ENCODE data around the gene MED19. TPM values are rescaled to one million over a fixed set of nuclear protein-coding genes. Genes with fewer than 3 reads are reported as not detected.
"Not testable (repeated sequence)": the region's sequence is repeated elsewhere in the genome, so short reads cannot be mapped to it uniquely, and the experiment has no call there.

MED19 gene
- total RNA-seq, 4 donors from 2014 or later = 8.0 to 21.2 (median 9.8) TPM

- H3K27ac ChIP-seq = no peak overlapping the region
- peaks cover 0 to 26% (median 2%) of the 10 kb centered on the region in 3 donors for H3K36me3 ChIP-seq
- TF ChIP-seq POLR2A (IDR thresholded peaks at IDR 0.05) (no peak), CTCF (IDR thresholded peaks at IDR 0.05) (no peak)
- H3K9me3 ChIP-seq = no peaks in the 10 kb centered on the region
- H3K4me3 ChIP-seq = no peak overlapping the region
- intact Hi-C loops (cut with DNase I) = no loop called here
- DNase-seq = no peak
- H3K4me1 ChIP-seq = peaks cover 24 to 46% (median 28%) of the 10 kb centered on the region in 3 donors
- no peaks in the 10 kb centered on the region for H3K27me3 ChIP-seq
- 89 to 91% methylated on average over 4 to 5 of the region's 5 CpGs for WGBS, 2 donors
These were observed 2.1 kb downstream of the MED19 start for GRCh38 chr11:57709802-57710367.

- Histone ChIP-seq H3K36me3 (peaks cover 5 to 69% (median 13%) of the 10 kb centered on the region in 3 donors), H3K4me1 (peaks cover 2 to 13% (median 4%) of the 10 kb centered on the region in 3 donors)
- H3K9me3 ChIP-seq; intact Hi-C loops (cut with DNase I); DNase-seq; H3K27ac ChIP-seq; H3K4me3 ChIP-seq; H3K27me3 ChIP-seq: not testable (repeated sequence)
- 90 to 93% methylated on average over 8 of the region's 8 CpGs for WGBS, 2 donors
These were observed 6.6 kb downstream of the MED19 start for GRCh38 chr11:57705432-57705831.

- intact Hi-C loops (cut with DNase I) = no loop called here
- no peak for TF ChIP-seq POLR2A (IDR thresholded peaks at IDR 0.05)
- TF ChIP-seq CTCF (IDR thresholded peaks at IDR 0.05) = no peak
- Histone ChIP-seq H3K4me1 (peaks cover 0 to 8% (median 3%) of the 10 kb centered on the region in 3 donors), H3K27me3 (no peaks in the 10 kb centered on the region), H3K27ac (no peak overlapping the region), H3K9me3 (no peaks in the 10 kb centered on the region), H3K4me3 (no peak overlapping the region), H3K36me3 (peaks cover 7 to 74% (median 16%) of the 10 kb centered on the region in 3 donors)
- no peak for DNase-seq
- WGBS, 2 donors = 83 to 93% methylated on average over 6 of the region's 6 CpGs
These were observed 7.1 kb downstream of the MED19 start for GRCh38 chr11:57704932-57705331.

GRCh38 chr11:57703341-57703740, 8.7 kb downstream of the MED19 start:
- H3K4me3 ChIP-seq = no peak overlapping the region
- H3K9me3 ChIP-seq = no peaks in the 10 kb centered on the region
- TF ChIP-seq POLR2A (IDR thresholded peaks at IDR 0.05) = no peak
- TF ChIP-seq CTCF (IDR thresholded peaks at IDR 0.05) = no peak
- H3K27ac ChIP-seq = peak overlapping the region in 1 of 4 donors; percentile 39
- intact Hi-C loops (cut with DNase I) = no loop called here
- no peak for DNase-seq
- H3K4me1 ChIP-seq = peaks cover 0 to 5% (median 0%) of the 10 kb centered on the region in 3 donors
- WGBS, 2 donors = 50 to 79% methylated on average over 4 of the region's 4 CpGs
- H3K36me3 ChIP-seq = peaks cover 23 to 81% (median 29%) of the 10 kb centered on the region in 3 donors
- H3K27me3 ChIP-seq = no peaks in the 10 kb centered on the region

- no peaks in the 10 kb centered on the region for H3K9me3 ChIP-seq
- H3K27me3 ChIP-seq = no peaks in the 10 kb centered on the region
- no peak overlapping the region for H3K27ac ChIP-seq
- DNase-seq = no peak
- no peak overlapping the region for H3K4me3 ChIP-seq
- intact Hi-C loops (cut with DNase I) = no loop called here
- no peaks in the 10 kb centered on the region for H3K4me1 ChIP-seq
- TF ChIP-seq POLR2A (IDR thresholded peaks at IDR 0.05) (no peak), CTCF (IDR thresholded peaks at IDR 0.05) (no peak)
- peaks cover 36 to 97% (median 57%) of the 10 kb centered on the region in 3 donors for H3K36me3 ChIP-seq
- 65 to 74% methylated on average over 2 to 3 of the region's 3 CpGs for WGBS, 2 donors
These were observed 11.6 kb downstream of the MED19 start for GRCh38 chr11:57700425-57700824.

- WGBS, 2 donors = 83 to 89% methylated on average over 5 to 7 of the region's 10 CpGs
- H3K4me3 ChIP-seq = no peak overlapping the region
- peaks cover 34 to 99% (median 63%) of the 10 kb centered on the region in 3 donors for H3K36me3 ChIP-seq
- intact Hi-C loops (cut with DNase I) = no loop called here
- DNase-seq = no peak
- no peaks in the 10 kb centered on the region for H3K9me3 ChIP-seq
- no peaks in the 10 kb centered on the region for H3K4me1 ChIP-seq
- no peak overlapping the region for H3K27ac ChIP-seq
- TF ChIP-seq CTCF (IDR thresholded peaks at IDR 0.05) (no peak), POLR2A (IDR thresholded peaks at IDR 0.05) (no peak)
- H3K27me3 ChIP-seq = no peaks in the 10 kb centered on the region
These were observed 12.2 kb downstream of the MED19 start for GRCh38 chr11:57699813-57700212.

Measured in esophagus squamous epithelium (tissue), 5 donors.